Activated T-helper 9 cell treated with anti-CD3 and anti-CD28 coated beads, Interleukin-2, amount 50 U/mL, for 16 hours (primary cell): ENCODE results near the gene ZNF726.
"Not testable (repeated sequence)": the region's sequence is repeated elsewhere in the genome, so short reads cannot be mapped to it uniquely, and the experiment has no call there.

Experiments used
- DNase-seq: peaks from one replicate; pipeline ENCODE4 v3.0.0-alpha.2; 2020; ENCODE audit warnings: low read depth

The ZNF726 gene

DNA sequence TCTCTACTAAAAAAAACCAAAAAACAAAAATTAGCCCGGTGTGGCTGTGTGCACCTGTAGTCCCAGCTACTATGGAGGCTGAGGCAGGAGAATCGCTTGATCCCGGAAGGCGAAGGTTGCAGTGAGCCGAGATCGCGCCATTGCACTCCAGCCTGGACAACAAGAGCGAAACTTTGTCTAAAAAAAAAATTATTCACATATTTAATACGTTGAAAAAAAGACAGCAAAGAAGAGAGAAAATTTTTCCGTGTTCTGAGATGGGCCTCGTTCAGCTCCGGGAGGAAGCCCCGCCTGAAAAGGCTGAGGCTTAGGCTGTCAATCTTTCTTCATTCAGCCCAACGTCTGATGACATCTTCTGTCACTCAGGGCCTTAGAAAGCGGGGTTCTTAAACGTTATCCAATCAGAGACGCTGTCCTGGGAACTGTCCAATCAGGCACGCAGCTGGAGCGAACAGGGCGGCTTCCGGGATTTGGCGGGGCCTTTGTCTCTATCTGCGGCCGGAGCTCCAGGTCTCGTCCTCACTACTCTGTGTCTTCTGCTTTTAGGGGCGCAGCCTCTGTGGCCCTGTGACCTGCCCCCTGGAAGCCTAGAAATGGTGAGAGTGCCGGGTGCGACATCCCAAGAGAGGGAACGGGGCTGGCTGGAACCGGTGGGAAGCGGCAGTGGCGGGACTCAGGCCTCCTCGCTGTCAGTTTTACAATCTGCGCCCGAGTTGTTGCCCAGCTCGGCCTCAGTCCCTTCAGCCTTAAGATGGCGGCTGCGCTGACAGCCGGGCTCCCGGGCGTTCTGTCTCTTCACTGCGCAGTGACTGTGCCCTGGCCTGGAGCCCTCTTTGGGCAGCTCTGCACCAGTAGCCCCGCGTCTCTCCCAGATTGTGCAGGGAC is at the start of gene ZNF726:
Gene ZNF726 (plus strand): TSS at position 485 of the 885 bp plus-strand sequence. CDS start 109 bp downstream, at position 594.
- DNase-seq: peak; percentile 72

DNA sequence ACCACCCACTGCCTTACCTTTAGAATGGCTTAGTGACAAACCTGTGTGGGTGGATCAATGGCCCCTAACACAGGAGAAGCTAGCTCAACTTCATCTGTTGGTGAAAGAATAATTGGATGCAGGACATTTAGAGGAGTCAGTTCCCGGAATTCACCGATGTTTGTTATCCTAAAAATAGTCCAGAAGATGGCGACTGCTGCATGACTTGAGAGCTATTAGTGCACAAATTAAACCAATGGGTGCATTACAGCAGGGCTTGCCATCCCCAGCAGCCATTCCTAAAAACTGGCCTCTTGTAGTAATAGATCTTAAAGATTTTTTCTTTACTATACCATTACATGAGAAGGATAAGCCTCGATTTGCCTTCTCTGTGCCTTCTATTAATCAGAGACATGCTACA is 46.8 kb upstream of the ZNF726 start:
- no peak for DNase-seq

- no peak for DNase-seq
Measured at GRCh38 chr19:23868630-23869029, 46.1 kb upstream of the ZNF726 start.

- DNase-seq: no peak
Measured at GRCh38 chr19:23872282-23872919, 42.3 kb upstream of the ZNF726 start.

DNA sequence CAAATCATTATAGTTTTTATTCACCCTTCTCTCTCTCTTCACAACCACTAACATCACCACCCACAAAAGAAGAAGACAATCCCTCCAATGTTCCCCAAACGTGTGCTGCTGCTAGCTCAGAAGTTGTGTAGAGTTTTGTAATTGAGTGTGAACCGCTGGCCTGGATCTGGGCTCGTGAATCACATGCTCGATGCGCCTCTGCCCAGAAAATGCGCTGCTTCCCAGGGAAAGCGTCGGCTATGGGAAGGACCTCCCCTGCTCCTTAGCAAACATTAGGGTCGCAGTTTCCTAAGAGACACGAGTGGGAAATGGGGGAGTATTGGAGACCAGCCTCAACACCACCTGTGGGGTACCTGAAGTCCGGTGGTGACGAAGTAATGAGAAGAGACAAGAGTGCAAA is 38.4 kb upstream of the ZNF726 start:
- DNase-seq: no peak

DNA sequence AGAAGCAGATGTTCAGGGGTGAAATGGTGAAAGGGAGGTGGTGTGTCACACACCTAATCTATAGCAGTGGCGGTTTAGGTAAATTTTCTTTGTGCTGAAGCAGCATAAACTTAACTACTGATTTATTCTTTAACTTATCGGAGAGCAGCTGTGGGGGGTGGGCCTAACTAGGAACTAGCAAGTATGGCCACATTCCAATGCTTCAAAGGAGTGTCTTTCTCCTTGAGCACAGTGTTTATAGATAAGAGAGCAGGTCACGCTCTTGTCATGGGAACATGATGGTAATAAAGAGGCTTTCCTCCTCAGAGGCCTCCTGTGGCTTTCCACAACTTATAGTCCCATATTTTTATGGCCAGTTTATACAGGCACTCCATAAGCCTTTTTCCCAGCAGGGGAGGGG is 37.9 kb upstream of the ZNF726 start:
- DNase-seq: not testable (repeated sequence)

- no peak for DNase-seq
Measured at GRCh38 chr19:23882493-23882892, 32.2 kb upstream of the ZNF726 start.

- no peak for DNase-seq
Measured at GRCh38 chr19:23884363-23884762, 30.3 kb upstream of the ZNF726 start.

DNA sequence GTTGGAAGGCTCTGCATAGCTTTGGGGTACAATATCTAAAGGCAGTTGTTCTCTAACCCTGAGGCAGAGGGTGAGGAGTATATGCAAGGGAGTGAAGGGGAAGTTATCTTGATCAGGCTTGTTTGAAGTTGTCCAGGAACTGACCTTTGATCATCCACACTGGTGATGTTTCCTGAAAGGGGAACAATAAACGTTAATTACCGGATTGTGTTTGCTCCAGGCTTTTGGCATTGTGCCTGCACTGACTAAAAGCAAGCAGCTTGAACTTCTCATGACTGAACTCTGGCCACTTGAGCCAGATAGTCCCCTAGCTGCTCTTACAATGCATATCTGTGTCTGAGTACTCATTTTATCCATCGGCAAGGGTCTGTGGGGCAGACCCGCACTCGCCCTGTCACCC is 27.0 kb upstream of the ZNF726 start:
- no peak for DNase-seq

DNA sequence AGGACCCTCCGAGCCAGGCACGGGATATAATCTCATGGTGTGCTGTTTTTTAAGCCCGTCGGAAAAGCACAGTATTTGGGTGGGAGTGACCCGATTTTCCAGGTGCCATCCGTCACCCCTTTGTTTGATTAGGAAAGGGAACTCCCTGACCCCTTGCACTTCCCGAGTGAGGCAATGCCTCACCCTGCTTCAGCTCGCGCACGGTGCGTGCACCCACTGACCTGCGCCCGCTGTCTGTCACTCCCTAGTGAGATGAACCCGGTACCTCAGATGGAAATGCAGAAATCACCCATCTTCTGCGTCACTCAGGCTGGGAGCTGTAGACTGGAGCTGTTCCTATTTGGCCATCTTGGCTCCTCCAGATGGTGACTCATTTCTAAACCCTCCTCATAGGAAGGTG is 18.6 kb upstream of the ZNF726 start:
- not testable (repeated sequence) for DNase-seq

DNA sequence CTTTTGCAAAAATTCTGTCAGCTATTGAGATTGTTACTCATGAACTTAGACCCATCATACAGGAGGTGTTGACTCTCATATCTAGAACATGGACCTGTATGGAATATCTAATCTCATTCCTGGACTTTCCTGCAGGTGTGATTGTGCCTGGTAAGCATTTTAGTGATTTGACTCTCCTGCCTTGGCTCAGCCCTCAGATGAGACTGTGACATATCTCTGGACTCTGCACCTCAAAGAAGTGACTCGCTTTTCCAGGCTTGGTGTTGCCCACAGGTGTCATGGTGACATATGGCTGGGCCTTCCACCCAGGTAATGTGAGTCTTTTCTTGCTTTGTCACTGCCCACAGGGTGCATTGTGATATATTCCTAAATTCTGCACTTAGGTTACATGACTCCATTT is 17.8 kb upstream of the ZNF726 start:
- DNase-seq: no peak

- no peak for DNase-seq
Measured at GRCh38 chr19:23901360-23901759, 13.3 kb upstream of the ZNF726 start.

DNA sequence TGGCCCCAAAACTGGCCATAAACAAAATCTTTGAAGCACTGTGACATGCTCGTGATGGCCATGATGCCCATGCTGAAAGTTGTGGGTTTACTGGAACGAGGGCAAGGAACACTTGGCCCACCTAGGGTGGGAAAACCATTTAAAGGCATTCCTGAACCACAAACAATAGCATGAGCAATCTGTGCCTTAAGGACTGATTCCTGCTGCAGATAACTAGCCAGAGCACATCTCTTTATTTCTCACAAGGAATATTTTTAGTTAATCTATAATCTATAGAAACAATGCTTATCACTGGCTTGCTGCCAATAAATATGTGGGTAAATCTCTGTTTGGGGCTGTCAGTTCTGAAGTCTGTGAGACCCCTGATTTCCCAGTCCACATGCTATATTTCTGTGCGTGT is 10.3 kb upstream of the ZNF726 start:
- no peak for DNase-seq

GRCh38 chr19:23905771-23906170 is 8.9 kb upstream of the ZNF726 start:
- no peak for DNase-seq

- DNase-seq: no peak
Measured at GRCh38 chr19:23906835-23907234, 7.9 kb upstream of the ZNF726 start.

- DNase-seq: no peak
Measured at GRCh38 chr19:23908165-23908564, 6.5 kb upstream of the ZNF726 start.

GRCh38 chr19:23909222-23909621 is 5.5 kb upstream of the ZNF726 start:
- no peak for DNase-seq

DNA sequence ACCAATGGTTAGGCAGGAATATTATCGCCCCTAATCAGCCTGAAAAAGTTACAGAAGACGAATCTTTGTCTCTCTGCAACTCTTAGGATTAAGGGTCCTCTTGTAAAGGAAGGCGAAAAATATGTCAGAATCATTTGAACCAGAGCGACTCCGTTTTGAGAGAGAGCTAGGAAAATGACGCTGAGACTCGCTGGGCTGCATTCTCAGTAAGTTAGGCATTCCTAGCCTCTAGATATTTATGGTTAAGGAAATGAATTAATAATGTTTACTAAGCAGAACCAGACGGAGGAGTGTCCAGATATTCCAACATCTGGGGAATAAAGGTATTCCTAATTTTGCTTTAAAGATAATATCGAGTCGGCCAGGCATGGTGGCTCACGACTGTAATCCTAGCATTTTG is 755 bp upstream of the ZNF726 start:
- DNase-seq: no peak

- DNase-seq: no peak
Measured at GRCh38 chr19:23916991-23917390, 2.3 kb downstream of the ZNF726 start.

- no peak for DNase-seq
Measured at GRCh38 chr19:23917856-23918255, 3.2 kb downstream of the ZNF726 start.

- no peak for DNase-seq
Measured at GRCh38 chr19:23925285-23925684, 10.6 kb downstream of the ZNF726 start.

- no peak for DNase-seq
Measured at GRCh38 chr19:23932878-23933277, 18.2 kb downstream of the ZNF726 start.

DNA sequence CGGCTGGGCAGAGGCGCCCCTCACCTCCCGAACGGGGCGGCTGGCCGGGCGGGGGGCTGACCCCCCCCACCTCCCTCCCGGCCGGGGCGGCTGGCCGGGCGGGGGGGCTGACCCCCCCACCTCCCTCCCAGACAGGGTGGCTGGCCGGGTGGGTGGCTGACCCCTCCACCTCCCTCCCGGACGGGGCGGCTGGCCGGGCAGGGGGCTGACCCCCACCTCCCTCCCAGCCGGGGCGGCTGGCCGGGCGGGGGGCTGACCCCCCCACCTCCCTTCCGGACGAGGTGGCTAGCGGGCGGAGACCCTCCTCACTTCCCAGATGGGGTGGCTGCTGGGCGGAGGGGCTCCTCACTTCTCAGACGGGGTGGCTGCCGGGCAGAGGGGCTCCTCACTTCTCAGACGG is 22.3 kb downstream of the ZNF726 start:
- not testable (repeated sequence) for DNase-seq

DNA sequence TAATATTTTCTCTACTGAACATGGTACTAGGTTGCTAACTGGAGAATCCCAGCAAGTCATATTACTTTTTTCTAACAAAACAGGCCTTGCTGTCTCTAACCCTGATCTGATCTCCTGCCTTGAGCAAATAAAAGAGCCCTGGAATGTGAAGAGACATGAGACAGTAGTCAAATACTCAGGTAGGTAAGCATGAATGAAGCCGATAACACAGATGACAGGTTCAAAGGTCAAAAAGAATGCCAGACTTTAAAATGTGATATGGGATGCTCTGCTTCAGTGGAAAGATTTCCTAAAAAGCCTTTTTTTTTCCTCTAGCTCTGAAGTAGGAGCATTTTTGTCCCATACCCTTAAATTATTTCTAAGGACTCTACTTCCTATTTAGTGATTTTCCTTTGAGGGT is 28.7 kb downstream of the ZNF726 start:
- no peak for DNase-seq
